ENCODE data around the gene SLC12A9. TPM values are rescaled to one million over a fixed set of nuclear protein-coding genes. Genes with fewer than 3 reads are reported as not detected.
A peak's percentile ranks its signal among the peaks of the same experiment; 100 is the strongest.

The SLC12A9 gene
- total and polyA plus RNA-seq, 5 experiments from 2014 or later, result 6.8 to 74.7 (median 9.4) TPM

DNA sequence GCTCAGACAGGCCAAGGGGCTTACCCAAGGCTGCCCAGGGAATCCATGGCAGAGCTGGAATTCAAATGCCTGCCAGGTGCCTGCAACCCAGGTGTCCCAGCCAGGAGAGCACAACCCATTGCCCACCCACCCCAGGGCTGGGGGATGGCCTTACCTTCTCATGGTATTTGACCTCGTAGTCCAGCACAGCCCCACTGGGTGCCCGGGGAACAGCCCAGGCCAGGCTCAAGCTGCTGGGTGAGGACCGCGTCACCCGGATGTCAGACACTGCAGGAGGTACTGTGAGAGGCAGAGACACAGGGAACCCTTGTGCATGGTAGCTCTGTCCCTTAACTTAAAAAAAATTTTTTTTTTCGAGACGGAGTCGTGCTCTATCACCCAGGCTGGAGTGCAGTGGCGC is 34.1 kb upstream of the SLC12A9 start:
- no peak overlapping the region for H3K27ac Mint-ChIP-seq
- peaks cover 0 to 2% (median 0%) of the 10 kb centered on the region in 5 donors for H3K27me3 Mint-ChIP-seq
- POLR2A ChIA-PET, result no interaction called here
- no peak for ATAC-seq
- no peaks in the 10 kb centered on the region for H3K4me1 Mint-ChIP-seq
- peaks cover 0 to 30% (median 11%) of the 10 kb centered on the region in 3 donors for H3K36me3 Mint-ChIP-seq
- H3K4me3 Mint-ChIP-seq, result no peak overlapping the region
- no peaks in the 10 kb centered on the region for H3K9me3 Mint-ChIP-seq
- DNase-seq, result no peak

DNA sequence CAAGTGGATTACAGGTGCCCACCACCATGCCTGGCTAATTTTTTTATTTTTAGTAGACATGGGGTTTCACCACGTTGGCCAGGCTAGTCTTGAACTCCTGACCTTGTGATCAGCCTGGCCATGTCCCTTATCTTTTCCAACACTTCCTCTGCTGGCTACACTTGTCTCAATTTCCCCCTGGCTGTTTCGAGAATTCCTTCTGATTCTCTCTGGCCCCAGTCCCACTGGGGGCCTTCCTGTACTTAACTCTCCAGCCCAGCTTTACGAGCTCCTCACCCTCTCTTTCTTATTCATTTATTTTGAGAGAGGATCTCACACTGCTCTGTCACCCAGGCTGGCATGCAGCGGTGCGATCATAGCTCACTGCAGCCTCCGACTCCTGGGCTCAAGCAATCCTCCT is 33.7 kb upstream of the SLC12A9 start:
- POLR2A ChIA-PET, result no interaction called here
- H3K27ac Mint-ChIP-seq, result peak overlapping the region in 1 of 10 donors; percentile 48

DNA sequence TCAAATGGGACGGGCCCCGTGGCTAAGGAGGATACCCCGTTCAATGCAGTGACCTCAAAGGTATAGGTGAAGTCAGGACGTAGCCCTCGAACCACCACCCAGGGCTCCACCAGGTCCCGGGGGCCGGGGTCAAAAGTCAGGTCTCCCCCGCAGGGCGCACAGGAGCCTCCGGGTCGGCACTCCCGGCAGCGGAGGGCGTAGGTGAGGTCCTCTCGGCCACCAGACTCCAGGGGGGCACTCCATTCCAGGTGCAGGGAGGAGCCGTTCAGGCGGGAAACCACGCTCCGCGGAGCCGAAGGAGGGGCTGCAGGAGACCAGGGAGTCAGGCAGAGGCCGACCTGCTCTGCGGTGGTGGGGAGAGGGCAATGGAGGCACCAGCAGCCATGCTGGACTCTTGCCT is 32.9 kb upstream of the SLC12A9 start:
- Mint-ChIP-seq H3K4me1 (no peaks in the 10 kb centered on the region), H3K4me3 (no peak overlapping the region), H3K36me3 (peaks cover 0 to 25% (median 9%) of the 10 kb centered on the region in 3 donors), H3K27ac (peak overlapping the region in 1 of 10 donors; percentile 47), H3K9me3 (no peaks in the 10 kb centered on the region), H3K27me3 (peaks cover 0 to 11% (median 6%) of the 10 kb centered on the region in 5 donors)
- no peak for DNase-seq
- no peak for ATAC-seq
- POLR2A ChIA-PET, result no interaction called here

More for the DNA sequence above, 33.7 kb upstream of the SLC12A9 start:
- Mint-ChIP-seq H3K4me1 (no peaks in the 10 kb centered on the region), H3K36me3 (peaks cover 0 to 27% (median 11%) of the 10 kb centered on the region in 3 donors), H3K9me3 (no peaks in the 10 kb centered on the region), H3K4me3 (no peak overlapping the region), H3K27me3 (peaks cover 0 to 4% (median 2%) of the 10 kb centered on the region in 5 donors)
- DNase-seq (no peak), ATAC-seq (no peak)

DNA sequence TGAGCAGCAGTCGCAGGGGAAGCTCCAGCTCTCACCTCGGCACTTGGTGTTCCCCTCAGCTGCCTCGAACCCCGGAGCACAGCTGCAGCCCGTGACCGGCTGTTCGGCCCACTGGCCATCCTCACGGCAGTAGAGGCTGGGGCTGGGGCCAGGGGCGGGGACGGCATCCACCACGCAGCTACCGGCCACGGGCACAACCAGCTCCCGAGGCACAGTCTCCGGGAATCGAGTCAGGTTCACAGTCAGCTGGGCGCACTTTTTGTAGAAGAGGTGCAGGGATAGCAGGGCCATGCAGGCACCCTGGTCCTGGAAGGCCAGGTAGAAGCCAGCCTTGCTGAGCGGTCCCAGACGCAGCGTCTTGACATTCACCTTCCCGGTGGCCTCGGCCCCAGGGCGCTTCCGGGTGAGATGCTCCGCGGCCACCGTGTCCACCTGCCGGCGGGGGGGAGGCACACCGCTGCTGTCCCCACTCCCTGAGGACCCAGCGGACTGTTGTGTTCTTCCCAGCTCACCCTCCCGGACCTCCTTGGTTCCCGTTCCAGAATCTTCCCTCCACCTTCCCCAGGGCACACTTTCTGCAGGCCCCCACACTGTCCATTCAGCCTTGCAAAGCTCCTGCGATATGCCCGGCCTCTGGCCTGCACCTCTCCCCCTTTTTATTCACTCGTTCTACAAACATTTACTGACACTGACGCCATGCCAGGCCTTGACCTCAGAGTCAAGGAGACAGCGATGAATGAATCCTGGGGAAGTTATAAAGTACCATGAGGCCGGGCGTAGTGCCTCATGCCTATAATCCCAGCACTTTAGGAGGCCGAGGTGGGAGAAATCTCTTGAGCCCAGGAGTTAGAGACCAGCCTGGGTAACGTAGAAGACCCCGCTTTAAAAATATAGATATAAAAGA is 30.0 kb upstream of the SLC12A9 start:
- POLR2A ChIA-PET, result interaction anchor here (0.6 kb wide), 1 partner anchor 31 kb away, joined by 4 read pairs; no protein-coding TSS in a partner anchor
- Mint-ChIP-seq H3K4me3 (no peak overlapping the region), H3K27me3 (peaks cover 7 to 34% (median 22%) of the 10 kb centered on the region in 5 donors), H3K4me1 (peaks cover 11 to 15% (median 13%) of the 10 kb centered on the region in 4 donors), H3K9me3 (no peaks in the 10 kb centered on the region), H3K27ac (no peak overlapping the region), H3K36me3 (peaks cover 0 to 19% (median 9%) of the 10 kb centered on the region in 3 donors)
- ATAC-seq, result no peak
- DNase-seq, result no peak

DNA sequence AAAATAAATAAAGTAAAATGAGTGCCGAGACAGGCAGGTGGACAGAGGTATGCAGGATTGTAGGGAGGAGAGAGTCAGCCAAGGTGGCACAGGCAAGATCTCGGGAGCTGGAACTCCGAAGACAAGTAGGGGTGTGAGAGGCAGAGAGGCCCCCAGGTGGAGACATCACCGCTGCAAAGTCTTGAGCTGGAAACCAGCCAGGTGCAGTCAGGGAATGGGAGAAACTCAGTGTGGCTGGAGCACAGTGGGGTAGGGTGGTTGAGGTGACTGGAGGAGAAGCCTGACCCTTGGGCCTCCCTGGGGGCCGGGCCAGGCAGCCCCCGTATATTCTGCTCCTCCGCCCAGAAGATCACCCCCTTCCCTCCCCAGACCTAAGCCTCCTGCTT is 29.4 kb upstream of the SLC12A9 start:
- POLR2A ChIA-PET, result no interaction called here
- peaks cover 10 to 40% (median 28%) of the 10 kb centered on the region in 5 donors for H3K27me3 Mint-ChIP-seq
- ATAC-seq (no peak), DNase-seq (no peak)
- H3K4me3 Mint-ChIP-seq, result no peak overlapping the region
- H3K9me3 Mint-ChIP-seq, result no peaks in the 10 kb centered on the region
- peaks cover 0 to 22% (median 9%) of the 10 kb centered on the region in 3 donors for H3K36me3 Mint-ChIP-seq
- no peak overlapping the region for H3K27ac Mint-ChIP-seq
- peaks cover 14 to 22% (median 19%) of the 10 kb centered on the region in 4 donors for H3K4me1 Mint-ChIP-seq

DNA sequence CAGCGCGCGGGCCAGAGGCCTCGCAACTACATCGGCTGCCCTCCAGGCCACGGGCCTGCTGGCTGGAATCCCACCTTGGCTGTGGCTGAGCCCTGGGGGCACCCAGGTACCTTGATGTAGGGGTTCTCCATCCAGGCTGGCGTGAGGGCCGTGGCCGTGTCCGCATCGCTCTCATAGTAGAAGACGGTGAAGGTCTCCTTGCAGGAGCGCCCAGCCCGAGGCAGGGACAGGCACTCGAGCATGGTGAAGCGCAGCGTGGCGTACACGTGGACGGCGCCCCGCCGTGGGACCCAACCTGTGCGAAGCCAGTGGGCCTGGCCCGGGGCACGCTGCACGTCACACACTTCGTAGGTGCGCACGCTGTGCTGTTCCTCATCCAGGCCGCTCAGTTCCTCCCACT is 29.0 kb upstream of the SLC12A9 start:
- no peak for DNase-seq
- H3K4me1 Mint-ChIP-seq, result peaks cover 14 to 26% (median 22%) of the 10 kb centered on the region in 4 donors
- H3K9me3 Mint-ChIP-seq, result no peaks in the 10 kb centered on the region
- peaks cover 10 to 44% (median 29%) of the 10 kb centered on the region in 5 donors for H3K27me3 Mint-ChIP-seq
- no peak overlapping the region for H3K27ac Mint-ChIP-seq
- POLR2A ChIA-PET, result no interaction called here
- no peak for ATAC-seq
- H3K4me3 Mint-ChIP-seq, result no peak overlapping the region
- H3K36me3 Mint-ChIP-seq, result peaks cover 0 to 22% (median 9%) of the 10 kb centered on the region in 3 donors

DNA sequence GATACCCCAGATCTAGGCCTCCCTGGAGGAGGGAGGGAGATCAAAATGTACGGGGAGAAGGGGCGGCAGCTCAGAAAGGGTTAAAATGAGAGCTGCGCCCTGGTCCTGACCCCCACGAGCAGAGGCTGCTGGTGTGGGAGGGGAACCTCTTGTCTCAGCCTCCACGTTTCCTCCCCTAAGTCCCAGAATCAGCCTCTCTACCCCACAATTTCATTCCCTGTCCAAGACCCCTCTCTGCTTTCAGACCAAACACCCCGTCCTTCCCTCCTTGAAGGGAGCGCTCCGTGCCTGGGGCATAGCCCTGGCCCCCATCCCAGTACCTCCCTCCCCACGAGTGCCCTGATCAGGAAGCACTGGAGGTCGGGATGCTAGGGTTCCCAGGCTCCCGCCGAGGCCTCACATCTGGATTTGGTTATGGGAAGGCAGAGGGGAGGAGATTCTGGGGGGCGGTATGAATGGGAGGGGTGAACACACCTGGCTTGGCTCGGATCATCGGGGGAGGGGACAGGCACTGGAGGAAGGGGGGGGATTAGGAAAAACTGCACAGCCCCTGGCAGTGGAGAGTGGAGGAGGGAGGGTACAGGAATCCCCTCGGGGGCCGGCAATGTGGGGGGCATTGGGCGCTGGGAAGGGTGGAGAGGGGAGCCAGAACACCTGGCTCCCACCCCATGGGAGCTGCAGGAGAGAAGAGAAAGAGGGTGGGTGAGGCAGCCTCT is 27.9 kb upstream of the SLC12A9 start:
- H3K27ac Mint-ChIP-seq, result no peak overlapping the region
- no peaks in the 10 kb centered on the region for H3K9me3 Mint-ChIP-seq
- H3K36me3 Mint-ChIP-seq, result peaks cover 0 to 22% (median 9%) of the 10 kb centered on the region in 3 donors
- no peak for ATAC-seq
- H3K27me3 Mint-ChIP-seq, result peaks cover 11 to 49% (median 31%) of the 10 kb centered on the region in 5 donors
- peaks cover 16 to 30% (median 26%) of the 10 kb centered on the region in 4 donors for H3K4me1 Mint-ChIP-seq
- POLR2A ChIA-PET, result no interaction called here
- no peak for DNase-seq
- peak overlapping the region in 1 of 10 donors; percentile 24 for H3K4me3 Mint-ChIP-seq

DNA sequence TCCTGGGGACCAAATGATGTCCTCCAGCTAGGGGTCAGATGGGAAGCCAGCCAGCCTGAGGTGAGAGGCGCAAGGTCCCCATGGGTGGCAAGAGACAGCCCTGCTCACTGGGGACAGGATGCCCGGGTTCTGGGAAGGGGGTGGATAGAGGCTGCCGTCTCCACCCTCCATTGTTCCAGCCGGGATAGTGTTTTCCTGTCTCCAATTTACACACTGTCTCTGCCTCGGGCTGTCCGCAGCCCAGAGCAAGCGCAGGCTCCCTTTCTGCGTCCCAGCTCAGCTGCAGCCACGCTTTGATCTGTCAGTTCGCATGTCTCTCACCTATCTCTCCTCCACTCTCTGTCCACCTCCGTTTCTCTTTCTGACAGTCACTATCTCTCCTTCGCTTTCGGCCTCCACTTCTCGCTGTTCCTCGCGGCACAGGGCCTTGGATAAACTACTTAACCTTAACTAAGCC is 27.3 kb upstream of the SLC12A9 start:
- Mint-ChIP-seq H3K9me3 (no peaks in the 10 kb centered on the region), H3K27me3 (peaks cover 11 to 49% (median 31%) of the 10 kb centered on the region in 5 donors), H3K4me1 (peaks cover 16 to 30% (median 26%) of the 10 kb centered on the region in 4 donors), H3K36me3 (peaks cover 0 to 22% (median 7%) of the 10 kb centered on the region in 3 donors), H3K4me3 (peak overlapping the region in 1 of 10 donors; percentile 2), H3K27ac (peak overlapping the region in 1 of 10 donors; percentile 89)
- ATAC-seq, result no peak
- POLR2A ChIA-PET, result no interaction called here
- DNase-seq, result no peak

DNA sequence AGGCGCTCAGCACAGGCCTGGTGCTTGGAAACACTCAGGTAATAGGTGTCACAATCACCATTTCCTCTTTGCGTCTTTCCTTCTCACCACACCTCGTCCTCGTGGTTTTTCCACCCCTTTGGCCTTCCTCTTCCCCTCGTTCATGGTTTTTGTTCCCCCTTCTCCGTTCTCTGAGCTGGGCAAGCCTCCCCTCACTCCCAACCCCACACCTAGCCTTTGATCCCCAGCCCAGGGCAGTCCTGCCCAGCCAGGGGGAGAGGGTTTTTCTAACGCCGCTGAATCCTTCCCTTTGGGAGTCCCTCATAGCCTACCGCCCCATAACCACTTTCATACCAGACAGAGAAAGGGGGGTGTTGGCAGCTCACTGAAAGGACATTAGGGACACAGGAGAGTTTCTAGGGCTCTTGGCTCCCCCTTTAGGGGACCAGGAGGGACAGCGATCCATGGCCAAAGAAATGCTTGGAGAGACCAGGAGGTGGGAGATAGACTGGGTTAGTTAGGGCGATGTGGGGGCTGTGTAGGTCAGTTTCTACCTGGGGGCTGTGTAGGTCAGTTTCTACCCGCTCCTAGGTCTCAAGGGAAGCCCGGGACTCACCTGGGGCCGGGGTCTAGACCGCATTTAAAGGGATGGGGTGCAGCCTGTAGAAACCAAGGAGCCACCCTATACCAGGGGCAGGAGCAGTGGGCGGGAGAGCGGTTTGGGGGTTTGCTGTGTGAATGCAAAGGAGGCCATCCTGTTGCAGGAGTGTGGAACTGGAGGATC is 26.6 kb upstream of the SLC12A9 start:
- ATAC-seq (no peak), DNase-seq (no peak)
- H3K9me3 Mint-ChIP-seq, result no peaks in the 10 kb centered on the region
- H3K27me3 Mint-ChIP-seq, result peaks cover 11 to 49% (median 31%) of the 10 kb centered on the region in 5 donors
- POLR2A ChIA-PET, result no interaction called here
- peaks cover 0 to 19% (median 2%) of the 10 kb centered on the region in 3 donors for H3K36me3 Mint-ChIP-seq
- peak overlapping the region in 4 of 10 donors; percentile 3 to 89 (median 39) for H3K27ac Mint-ChIP-seq
- peak overlapping the region; percentile 40 to 82 (median 74) for H3K4me3 Mint-ChIP-seq
- H3K4me1 Mint-ChIP-seq, result peaks cover 16 to 30% (median 26%) of the 10 kb centered on the region in 4 donors

DNA sequence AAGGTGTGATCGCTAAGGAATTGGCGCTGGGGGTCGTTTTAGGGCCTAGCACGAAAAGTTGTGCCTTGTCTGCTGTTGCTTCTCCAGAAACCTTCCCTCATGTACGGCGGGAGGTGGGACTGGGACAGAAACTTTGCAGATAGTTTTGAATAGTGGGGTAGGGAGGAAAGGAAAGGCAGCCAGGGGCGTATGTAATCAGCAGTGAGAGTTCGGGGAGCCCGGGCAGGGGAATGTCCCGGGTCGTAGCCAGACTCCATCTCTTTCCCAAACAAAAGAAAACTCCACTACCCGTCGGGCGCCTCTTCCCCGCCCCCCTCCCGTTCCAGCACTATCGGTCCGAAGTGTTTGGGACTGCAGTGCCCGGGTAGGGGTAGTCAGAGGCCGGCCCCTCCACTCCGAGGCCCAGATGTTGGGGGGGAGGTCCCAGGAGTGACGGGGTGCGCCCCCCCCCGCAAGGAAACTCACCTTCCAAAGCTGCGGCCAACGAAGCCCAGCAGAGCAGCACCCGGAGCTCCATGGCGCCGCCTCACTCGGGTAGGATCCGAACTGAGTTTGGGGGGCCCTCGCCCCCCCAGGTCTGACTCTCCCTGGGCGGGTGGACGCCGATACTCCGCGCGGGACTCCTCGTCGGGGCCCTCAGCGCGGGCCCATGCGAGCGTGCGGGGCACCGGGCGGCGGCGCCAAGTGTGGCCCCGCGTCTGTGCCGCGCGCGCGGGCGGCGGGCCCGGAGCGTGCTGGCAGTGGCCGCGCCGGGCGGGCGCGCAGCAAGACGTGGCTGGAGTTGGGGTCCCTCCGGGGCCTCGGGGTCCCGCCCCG is 25.8 kb upstream of the SLC12A9 start:
- POLR2A ChIA-PET, result interaction anchor here (0.6 to 1.4 kb wide), 5 partner anchors 10 to 1615 kb away, joined by 3 to 7 read pairs (median 4); partner anchors contain the start of gene SRRT
- Mint-ChIP-seq H3K4me3 (peak overlapping the region; percentile 40 to 82 (median 74)), H3K27ac (peak overlapping the region in 3 of 10 donors; percentile 3 to 73 (median 44)), H3K4me1 (peaks cover 16 to 30% (median 26%) of the 10 kb centered on the region in 4 donors), H3K9me3 (no peaks in the 10 kb centered on the region), H3K27me3 (peaks cover 11 to 49% (median 31%) of the 10 kb centered on the region in 5 donors), H3K36me3 (peaks cover 0 to 15% (median 2%) of the 10 kb centered on the region in 3 donors)
- ATAC-seq, result peak; percentile 68 to 74
- peak in 1 of 10 donors; percentile 7 for DNase-seq
